SK-N-SH treated with all-trans-retinoic acid at 6 μM for 48 hours (cell line): Measurements from ENCODE around the gene OR2W3.

Experiments used
- ATAC-seq: fragments of 200-7000 bp; cut with Tn5 transposase; 3 replicates; pipeline ENCODE4 v1.9.1; 2020; ENCODE audit warnings: mild to moderate bottlenecking, moderate library complexity
- ARNTL ChIP-seq: fragments of 450-650 bp; formaldehyde crosslinking; IDR thresholded peaks from 2 replicates; pipeline ENCODE4 v1.5.0; 2020; ENCODE audit warnings: low read depth, mild to moderate bottlenecking, moderate library complexity, borderline replicate concordance
- CREB5 ChIP-seq: fragments of 250-450 bp; sonication (Bioruptor Pico); IDR thresholded peaks from 2 replicates; pipeline ENCODE4 v1.5.1; 2020; ENCODE audit warnings: low read depth, mild to moderate bottlenecking, moderate library complexity
- CSDC2 ChIP-seq: fragments of 250-450 bp; sonication (Bioruptor Pico); IDR thresholded peaks from 2 replicates; pipeline ENCODE4 v1.5.0; 2020; ENCODE audit warnings: mild to moderate bottlenecking, moderate library complexity
- CSRNP3 ChIP-seq: fragments of 250-450 bp; sonication (Bioruptor Pico); IDR thresholded peaks from 2 replicates; pipeline ENCODE4 v1.5.1; 2021; ENCODE audit warnings: mild to moderate bottlenecking, moderate library complexity
- ESRRG ChIP-seq: fragments of 250-450 bp; sonication (Bioruptor Pico); IDR thresholded peaks from 2 replicates; pipeline ENCODE4 v1.6.1; 2021; ENCODE audit warnings: mild to moderate bottlenecking
- GLIS3 ChIP-seq: fragments of 250-450 bp; sonication (Bioruptor Pico); IDR thresholded peaks from 2 replicates; pipeline ENCODE4 v1.5.0; 2020; ENCODE audit warnings: mild to moderate bottlenecking, moderate library complexity
- ISL1 ChIP-seq: fragments of 250-450 bp; sonication (Bioruptor Pico); IDR thresholded peaks from 2 replicates; pipeline ENCODE4 v2.1.2; 2022; ENCODE audit warnings: mild to moderate bottlenecking, moderate library complexity
- OSR1 ChIP-seq: fragments of 250-450 bp; sonication (Bioruptor Pico); IDR thresholded peaks from 2 replicates; pipeline ENCODE4 v1.8.0; 2022; ENCODE audit warnings: moderate library complexity, mild to moderate bottlenecking, inconsistent platforms
- PPARA ChIP-seq: fragments of 250-450 bp; sonication (Bioruptor Pico); IDR thresholded peaks from 2 replicates; pipeline ENCODE4 v1.5.0; 2020; ENCODE audit warnings: mild to moderate bottlenecking, borderline replicate concordance
- RARB ChIP-seq: fragments of 250-450 bp; sonication (Bioruptor Pico); IDR thresholded peaks from 2 replicates; pipeline ENCODE4 v1.8.0; 2021; ENCODE audit warnings: mild to moderate bottlenecking, moderate library complexity
- SNAI2 ChIP-seq: fragments of 250-450 bp; sonication (Bioruptor Pico); IDR thresholded peaks from 2 replicates; pipeline ENCODE4 v1.5.0; 2020; ENCODE audit warnings: mild to moderate bottlenecking, moderate library complexity
- TSHZ2 ChIP-seq: fragments of 250-450 bp; sonication (Bioruptor Pico); IDR thresholded peaks from 2 replicates; pipeline ENCODE4 v1.5.0; 2020; ENCODE audit warnings: mild to moderate bottlenecking, moderate library complexity
- ZC3H10 ChIP-seq: fragments of 250-450 bp; sonication (Bioruptor Pico); IDR thresholded peaks from 2 replicates; pipeline ENCODE4 v1.5.1; 2021; ENCODE audit warnings: mild to moderate bottlenecking, moderate library complexity
- ZFP30 ChIP-seq: fragments of 450-650 bp; formaldehyde crosslinking; IDR thresholded peaks from 2 replicates; pipeline ENCODE4 v1.5.0; 2022; ENCODE audit warnings: mild to moderate bottlenecking, moderate library complexity
- ZNF8 ChIP-seq: fragments of 450-650 bp; formaldehyde crosslinking; IDR thresholded peaks from 2 replicates; pipeline ENCODE4 v1.5.0; 2020; ENCODE audit warnings: mild to moderate bottlenecking, moderate library complexity

Gene OR2W3

DNA sequence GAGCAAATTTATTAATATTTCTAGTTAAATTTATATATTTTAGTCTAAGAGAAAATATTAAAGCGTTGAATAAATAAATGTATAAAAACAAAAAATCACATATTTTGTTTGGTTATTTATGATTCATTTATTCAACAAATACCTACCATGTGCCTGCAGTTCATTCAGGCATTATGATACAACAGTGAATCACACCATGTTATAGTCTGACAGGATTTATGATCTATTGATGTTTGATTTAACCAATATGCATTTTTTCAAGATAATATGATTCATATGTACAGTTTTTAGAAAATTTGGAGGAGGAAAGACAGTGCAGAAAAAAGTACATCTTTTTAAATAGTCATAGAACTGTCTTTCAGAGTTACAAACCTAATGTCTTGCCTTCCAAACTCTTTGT is 45.8 kb upstream of the OR2W3 start (continued):
- no peak for TF ChIP-seq CREB5 (CRISPR knock-in tag)
- no peak for TF ChIP-seq ESRRG (CRISPR knock-in tag)
- TF ChIP-seq RARB (CRISPR knock-in tag), result no peak
- no peak for TF ChIP-seq ZC3H10 (CRISPR knock-in tag)
- TF ChIP-seq ISL1 (CRISPR knock-in tag), result no peak
- no peak for TF ChIP-seq CSRNP3 (CRISPR knock-in tag)
- TF ChIP-seq, all 23 proteins: peak for 0

- no peak for TF ChIP-seq TSHZ2
- TF ChIP-seq CSRNP3 (CRISPR knock-in tag), result no peak
- no peak for ATAC-seq
Measured at GRCh38 chr1:247854899-247855545, 40.4 kb upstream of the OR2W3 start.

- no peak for TF ChIP-seq PPARA
- TF ChIP-seq ESRRG (CRISPR knock-in tag), result no peak
- no peak for TF ChIP-seq ISL1 (CRISPR knock-in tag)
- no peak for TF ChIP-seq ARNTL (CRISPR knock-in tag)
- no peak for TF ChIP-seq RARB (CRISPR knock-in tag)
- no peak for TF ChIP-seq GLIS3 (CRISPR knock-in tag)
- TF ChIP-seq ZFP30 (CRISPR knock-in tag), result no peak
- no peak for TF ChIP-seq CSRNP3 (CRISPR knock-in tag)
- TF ChIP-seq CSDC2 (CRISPR knock-in tag), result no peak
- no peak for TF ChIP-seq ZNF8 (CRISPR knock-in tag)
- no peak for TF ChIP-seq OSR1
- ATAC-seq, result no peak
Measured at GRCh38 chr1:247855911-247856310, 39.5 kb upstream of the OR2W3 start.

DNA sequence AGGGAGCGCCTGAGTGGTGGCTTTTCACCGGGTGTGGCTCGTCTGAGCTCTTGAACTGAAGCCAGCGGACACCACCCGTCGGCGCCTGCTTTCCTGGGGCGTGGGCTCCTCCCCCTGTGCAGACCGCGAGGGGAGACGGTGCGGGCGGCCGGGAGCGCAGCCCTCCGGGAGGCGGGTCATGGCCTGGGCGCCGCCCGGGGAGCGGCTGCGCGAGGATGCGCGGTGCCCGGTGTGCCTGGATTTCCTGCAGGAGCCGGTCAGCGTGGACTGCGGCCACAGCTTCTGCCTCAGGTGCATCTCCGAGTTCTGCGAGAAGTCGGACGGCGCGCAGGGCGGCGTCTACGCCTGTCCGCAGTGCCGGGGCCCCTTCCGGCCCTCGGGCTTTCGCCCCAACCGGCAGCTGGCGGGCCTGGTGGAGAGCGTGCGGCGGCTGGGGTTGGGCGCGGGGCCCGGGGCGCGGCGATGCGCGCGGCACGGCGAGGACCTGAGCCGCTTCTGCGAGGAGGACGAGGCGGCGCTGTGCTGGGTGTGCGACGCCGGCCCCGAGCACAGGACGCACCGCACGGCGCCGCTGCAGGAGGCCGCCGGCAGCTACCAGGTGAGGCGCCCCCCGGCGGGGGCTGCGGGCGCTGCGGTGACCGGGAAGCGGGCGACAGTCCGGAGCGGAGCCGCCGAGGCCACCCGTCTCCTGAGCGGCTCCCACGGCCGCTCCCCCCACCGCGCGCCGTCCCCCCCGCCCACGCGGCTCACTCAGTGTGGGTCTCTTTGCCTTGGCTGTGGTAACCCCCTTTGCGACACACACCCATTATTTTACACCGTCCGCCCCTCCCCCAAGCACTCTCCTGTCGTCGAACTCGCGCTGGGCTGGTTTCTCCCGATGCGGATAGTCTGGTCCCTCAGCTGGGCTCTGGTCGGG is 38.1 kb upstream of the OR2W3 start, which contains the start of gene TRIM58:
TSS of gene TRIM58 (plus strand) at position 119 of the 916 bp plus-strand sequence. CDS start at position 179, 60 bp downstream.
- TF ChIP-seq RARB (CRISPR knock-in tag), result no peak
- TF ChIP-seq SNAI2 (CRISPR knock-in tag), result no peak
- no peak for TF ChIP-seq CSDC2 (CRISPR knock-in tag)
- TF ChIP-seq, all 23 proteins: peak for 0
- no peak; the same call in 2 of the 3 replicates for ATAC-seq
